ENCODE data around the gene FBXO30. TPM values are rescaled to one million over a fixed set of nuclear protein-coding genes. Genes with fewer than 3 reads are reported as not detected.

FBXO30 gene
- total RNA-seq, 2 experiments from 2014 or later, result 5.3 to 11.7 TPM

GRCh38 chr6:145830612-145831011, 16.0 kb upstream of the FBXO30 start:
- H3K4me2 ChIP-seq (ENCODE audit: low read length), result no peak overlapping the region
- no peaks in the 10 kb centered on the region for H3K9me3 ChIP-seq (ENCODE audit: low read length)
- no peak for DNase-seq (ENCODE audit: low spot score)
- no peaks in the 10 kb centered on the region for H3K9me2 ChIP-seq (ENCODE audit: insufficient read depth, low read length)
- no peak overlapping the region for H2AFZ ChIP-seq (ENCODE audit: low read length)
- no TSS peak for BruUV-seq (replicated peaks)
- ChIA-PET POLR2A (interaction anchor here (0.7 to 1.7 kb wide), 4 partner anchors 11 to 138 kb away, joined by 3 to 6 read pairs (median 4); no protein-coding TSS in a partner anchor), CTCF (ENCODE audit: unreplicated experiment) (no interaction called here)
- H3K4me1 ChIP-seq (ENCODE audit: insufficient read depth, low read length, poor library complexity, severe bottlenecking), result no peaks in the 10 kb centered on the region
- H3K27ac ChIP-seq (ENCODE audit: low read depth, low read length, poor library complexity, severe bottlenecking), result no peak overlapping the region
- H3K79me2 ChIP-seq (ENCODE audit: insufficient read depth, low read depth, low read length), result no peaks in the 10 kb centered on the region
- no peak for TF ChIP-seq EZH2phosphoT487 (IDR thresholded peaks at IDR 0.05; ENCODE audit: borderline replicate concordance, low read depth, low read length)
- no peak for TF ChIP-seq CTCF (conservative IDR thresholded peaks at IDR 0.05; ENCODE audit: low read length)
- H3K4me3 ChIP-seq (ENCODE audit: low read depth, low read length, poor library complexity, severe bottlenecking), result no peak overlapping the region
- H4K20me1 ChIP-seq (ENCODE audit: insufficient read depth, low read length), result no peaks in the 10 kb centered on the region
- intact Hi-C loops (cut with micrococcal nuclease; ENCODE audit: unreplicated experiment), result no loop called here
- H3K36me3 ChIP-seq (ENCODE audit: insufficient read depth, low read length), result no peaks in the 10 kb centered on the region

GRCh38 chr6:145829950-145830349, 15.4 kb upstream of the FBXO30 start:
- no peaks in the 10 kb centered on the region for H3K9me3 ChIP-seq (ENCODE audit: low read length)
- H3K36me3 ChIP-seq (ENCODE audit: insufficient read depth, low read length), result no peaks in the 10 kb centered on the region
- H3K27ac ChIP-seq (ENCODE audit: low read depth, low read length, poor library complexity, severe bottlenecking), result no peak overlapping the region
- H3K79me2 ChIP-seq (ENCODE audit: insufficient read depth, low read depth, low read length), result no peaks in the 10 kb centered on the region
- H3K9me2 ChIP-seq (ENCODE audit: insufficient read depth, low read length), result no peaks in the 10 kb centered on the region
- H3K4me2 ChIP-seq (ENCODE audit: low read length), result no peak overlapping the region
- no peaks in the 10 kb centered on the region for H4K20me1 ChIP-seq (ENCODE audit: insufficient read depth, low read length)
- no peak overlapping the region for H2AFZ ChIP-seq (ENCODE audit: low read length)
- CTCF ChIA-PET (ENCODE audit: unreplicated experiment), result no interaction called here
- intact Hi-C loops (cut with micrococcal nuclease; ENCODE audit: unreplicated experiment), result no loop called here
- H3K4me1 ChIP-seq (ENCODE audit: insufficient read depth, low read length, poor library complexity, severe bottlenecking), result no peaks in the 10 kb centered on the region
- BruUV-seq (replicated peaks), result no TSS peak
- POLR2A ChIA-PET, result interaction anchor here (0.6 to 1.7 kb wide), 7 partner anchors 11 to 146 kb away, joined by 3 to 6 read pairs (median 4); no protein-coding TSS in a partner anchor
- TF ChIP-seq CTCF (conservative IDR thresholded peaks at IDR 0.05; ENCODE audit: low read length) (no peak), EZH2phosphoT487 (IDR thresholded peaks at IDR 0.05; ENCODE audit: borderline replicate concordance, low read depth, low read length) (no peak)
- no peak overlapping the region for H3K4me3 ChIP-seq (ENCODE audit: low read depth, low read length, poor library complexity, severe bottlenecking)
- DNase-seq (ENCODE audit: low spot score), result no peak

GRCh38 chr6:145829102-145829501, 14.5 kb upstream of the FBXO30 start:
- no TSS peak for BruUV-seq (replicated peaks)
- no peak for DNase-seq (ENCODE audit: low spot score)
- Histone ChIP-seq H4K20me1 (ENCODE audit: insufficient read depth, low read length) (no peaks in the 10 kb centered on the region), H3K79me2 (ENCODE audit: insufficient read depth, low read depth, low read length) (no peaks in the 10 kb centered on the region), H3K9me3 (ENCODE audit: low read length) (no peaks in the 10 kb centered on the region), H3K27ac (ENCODE audit: low read depth, low read length, poor library complexity, severe bottlenecking) (no peak overlapping the region), H3K9me2 (ENCODE audit: insufficient read depth, low read length) (no peaks in the 10 kb centered on the region), H3K4me3 (ENCODE audit: low read depth, low read length, poor library complexity, severe bottlenecking) (no peak overlapping the region), H3K4me2 (ENCODE audit: low read length) (no peak overlapping the region), H2AFZ (ENCODE audit: low read length) (no peak overlapping the region), H3K4me1 (ENCODE audit: insufficient read depth, low read length, poor library complexity, severe bottlenecking) (no peaks in the 10 kb centered on the region), H3K36me3 (ENCODE audit: insufficient read depth, low read length) (no peaks in the 10 kb centered on the region)
- intact Hi-C loops (cut with micrococcal nuclease; ENCODE audit: unreplicated experiment), result no loop called here
- TF ChIP-seq EZH2phosphoT487 (IDR thresholded peaks at IDR 0.05; ENCODE audit: borderline replicate concordance, low read depth, low read length), result no peak
- TF ChIP-seq CTCF (conservative IDR thresholded peaks at IDR 0.05; ENCODE audit: low read length), result no peak
- POLR2A ChIA-PET, result interaction anchor here (0.5 to 0.9 kb wide), 2 partner anchors 13 kb away, joined by 3 read pairs; no protein-coding TSS in a partner anchor
- CTCF ChIA-PET (ENCODE audit: unreplicated experiment), result no interaction called here

Data from OCI-LY7 (cell line).